Measurements from ENCODE around the gene CHAD. TPM values are rescaled to one million over a fixed set of nuclear protein-coding genes. Genes with fewer than 3 reads are reported as not detected.

Gene CHAD
- total RNA-seq, 1 experiment from 2014 or later, result not detected

- H3K27ac ChIP-seq (ENCODE audit: low read length), result no peak overlapping the region
- no peaks in the 10 kb centered on the region for H3K36me3 ChIP-seq (ENCODE audit: control insufficient read depth, insufficient read depth, low read length)
- H3K27me3 ChIP-seq (ENCODE audit: control insufficient read depth, insufficient read depth, low read length), result no peaks in the 10 kb centered on the region
- BruUV-seq (replicated peaks), result no TSS peak
- no peak for ATAC-seq
- no peaks in the 10 kb centered on the region for H3K9me3 ChIP-seq (ENCODE audit: control insufficient read depth, insufficient read depth, low read depth, low read length)
- ChIA-PET POLR2A (interaction anchor here (0.9 kb wide), 1 partner anchor 9 kb away, joined by 3 read pairs; no protein-coding TSS in a partner anchor), CTCF (no interaction called here)
- DNase-seq (ENCODE audit: low read depth, low spot score), result no peak
- intact Hi-C loops (cut with micrococcal nuclease; ENCODE audit: unreplicated experiment), result no loop called here
- no peaks in the 10 kb centered on the region; the same call in 1 of the 2 replicates for H3K4me1 ChIP-seq (ENCODE audit: control insufficient read depth, insufficient read depth, low read length)
- in situ Hi-C loops (cut with HindIII; ENCODE audit: low pct_unique_long_range_greater_than_20kb, low sequenced_read_pairs), result no loop called here
- TF ChIP-seq CTCF (IDR thresholded peaks at IDR 0.05) (no peak), POLR2AphosphoS5 (IDR thresholded peaks at IDR 0.05; ENCODE audit: low read depth, low read length) (no peak), REST (IDR thresholded peaks at IDR 0.05; ENCODE audit: insufficient read depth in 1 of 2, low read depth in 2 of 2, low read length in 1 of 2) (no peak), TCF7L2 (IDR thresholded peaks at IDR 0.05; ENCODE audit: low read depth, low read length) (no peak), SIN3A (IDR thresholded peaks at IDR 0.05; ENCODE audit: borderline replicate concordance, insufficient read depth, low read depth, low read length) (no peak)
- H3K4me3 ChIP-seq (ENCODE audit: low read depth in 2 of 2, low read length in 2 of 2), result no peak overlapping the region
Observed at GRCh38 chr17:50467855-50468303, 801 bp downstream of the CHAD start.

- no peak for DNase-seq (ENCODE audit: low read depth, low spot score)
- Histone ChIP-seq H3K36me3 (ENCODE audit: control insufficient read depth, insufficient read depth, low read length) (no peaks in the 10 kb centered on the region), H3K4me1 (ENCODE audit: control insufficient read depth, insufficient read depth, low read length) (no peaks in the 10 kb centered on the region; the same call in 1 of the 2 replicates), H3K4me3 (ENCODE audit: low read depth in 2 of 2, low read length in 2 of 2) (no peak overlapping the region), H3K9me3 (ENCODE audit: control insufficient read depth, insufficient read depth, low read depth, low read length) (no peaks in the 10 kb centered on the region), H3K27ac (ENCODE audit: low read length) (no peak overlapping the region), H3K27me3 (ENCODE audit: control insufficient read depth, insufficient read depth, low read length) (no peaks in the 10 kb centered on the region)
- POLR2A ChIA-PET, result interaction anchor here (0.9 kb wide), 1 partner anchor 8 kb away, joined by 3 read pairs; no protein-coding TSS in a partner anchor
- no peak for ATAC-seq
- no TSS peak for BruUV-seq (replicated peaks)
- CTCF ChIA-PET, result no interaction called here
- in situ Hi-C loops (cut with HindIII; ENCODE audit: low pct_unique_long_range_greater_than_20kb, low sequenced_read_pairs), result no loop called here
- TF ChIP-seq SIN3A (IDR thresholded peaks at IDR 0.05; ENCODE audit: borderline replicate concordance, insufficient read depth, low read depth, low read length) (no peak), POLR2AphosphoS5 (IDR thresholded peaks at IDR 0.05; ENCODE audit: low read depth, low read length) (no peak), REST (IDR thresholded peaks at IDR 0.05; ENCODE audit: insufficient read depth in 1 of 2, low read depth in 2 of 2, low read length in 1 of 2) (no peak), TCF7L2 (IDR thresholded peaks at IDR 0.05; ENCODE audit: low read depth, low read length) (no peak), CTCF (IDR thresholded peaks at IDR 0.05) (no peak)
- intact Hi-C loops (cut with micrococcal nuclease; ENCODE audit: unreplicated experiment), result no loop called here
Observed at GRCh38 chr17:50467114-50467854, 1.4 kb downstream of the CHAD start.

Data from Panc1 (cell line).